HG03060 (cell line): Measurements from ENCODE around the gene SKIC8.

Experiments used
- ATAC-seq: cut with Tn5 transposase; IDR thresholded peaks from one replicate; pipeline ENCODE4 v1.9.1; 2021; ENCODE audit warnings: low read depth, moderate number of reproducible peaks; ENCODE audit not compliant: unreplicated experiment

SKIC8 gene

DNA sequence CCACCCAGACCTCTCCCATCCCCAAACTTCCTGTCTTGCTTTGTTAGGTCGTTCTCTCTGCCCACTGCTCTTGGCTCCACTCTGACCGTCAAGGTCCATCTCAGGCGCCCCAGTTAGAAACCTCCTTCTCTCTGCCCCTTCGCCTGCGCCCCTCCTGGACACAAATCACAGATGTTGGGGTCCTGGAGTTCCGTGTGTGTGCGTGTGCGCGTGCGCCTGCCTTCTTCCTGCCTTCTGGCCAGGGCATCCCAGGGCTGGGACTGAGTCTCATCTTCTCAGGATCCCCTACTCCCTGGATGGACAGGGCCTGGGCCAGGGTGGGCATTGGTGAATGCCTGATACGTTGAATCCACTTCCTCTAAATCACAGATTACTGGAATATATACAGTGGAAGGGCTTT is 65.9 kb downstream of the SKIC8 start:
- no peak for ATAC-seq
